Stimulated activated CD4-positive, alpha-beta T cell treated with anti-CD3 and anti-CD28 coated beads, Interleukin-4, amount 100 ng/mL, for 48 hours (primary cell): ENCODE results near the gene C19orf25.
A peak's percentile ranks its signal among the peaks of the same experiment; 100 is the strongest.

Source experiments
- DNase-seq, 2 donors: peaks; one replicate each; pipeline ENCODE4 v3.0.0-alpha.2; 2020; ENCODE audit warnings: low read depth in 2 of 2

The C19orf25 gene

DNA sequence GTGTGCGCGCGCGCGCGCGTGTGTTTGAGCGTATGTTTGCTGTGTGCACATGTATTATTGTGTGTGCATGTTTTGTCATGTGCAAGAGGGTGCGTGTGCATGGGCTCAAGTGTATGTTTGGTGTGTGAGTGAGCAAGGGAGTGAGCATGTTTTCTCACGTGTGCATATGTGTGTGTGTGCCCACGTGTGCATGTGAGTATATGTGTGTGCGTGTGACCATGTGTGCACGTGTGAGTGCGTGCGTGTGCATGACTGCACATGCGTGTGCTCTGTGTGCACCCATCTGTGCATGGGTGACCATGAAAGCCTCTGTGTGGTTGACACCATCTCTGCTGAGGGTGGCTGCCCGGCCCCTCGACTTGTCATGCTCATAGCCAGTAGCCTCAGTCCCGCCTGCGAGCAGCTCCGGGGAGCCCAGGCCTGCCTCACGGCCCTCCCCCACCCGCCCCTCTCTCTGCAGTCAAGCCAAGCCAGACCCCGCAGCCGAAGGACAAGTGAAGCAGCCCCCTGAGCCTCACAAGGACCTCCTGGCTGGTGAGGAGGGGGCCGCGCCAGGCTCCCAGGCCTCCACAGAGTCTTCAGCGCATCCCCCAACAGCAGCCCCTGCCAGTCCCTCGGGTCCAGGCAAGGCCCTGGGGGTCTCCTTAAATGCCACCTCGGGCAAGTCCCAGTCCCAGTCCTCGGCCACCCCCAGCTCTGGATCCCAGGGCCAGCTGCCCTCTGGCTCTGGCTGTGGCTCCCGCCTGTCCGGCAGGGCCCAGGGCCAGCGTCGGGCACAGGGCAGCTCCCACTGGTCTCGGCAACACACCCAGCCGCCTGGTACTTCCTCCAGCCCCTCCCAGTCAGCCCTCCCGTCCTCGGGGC, 17.9 kb upstream of the C19orf25 start:
- DNase-seq = no peak

DNA sequence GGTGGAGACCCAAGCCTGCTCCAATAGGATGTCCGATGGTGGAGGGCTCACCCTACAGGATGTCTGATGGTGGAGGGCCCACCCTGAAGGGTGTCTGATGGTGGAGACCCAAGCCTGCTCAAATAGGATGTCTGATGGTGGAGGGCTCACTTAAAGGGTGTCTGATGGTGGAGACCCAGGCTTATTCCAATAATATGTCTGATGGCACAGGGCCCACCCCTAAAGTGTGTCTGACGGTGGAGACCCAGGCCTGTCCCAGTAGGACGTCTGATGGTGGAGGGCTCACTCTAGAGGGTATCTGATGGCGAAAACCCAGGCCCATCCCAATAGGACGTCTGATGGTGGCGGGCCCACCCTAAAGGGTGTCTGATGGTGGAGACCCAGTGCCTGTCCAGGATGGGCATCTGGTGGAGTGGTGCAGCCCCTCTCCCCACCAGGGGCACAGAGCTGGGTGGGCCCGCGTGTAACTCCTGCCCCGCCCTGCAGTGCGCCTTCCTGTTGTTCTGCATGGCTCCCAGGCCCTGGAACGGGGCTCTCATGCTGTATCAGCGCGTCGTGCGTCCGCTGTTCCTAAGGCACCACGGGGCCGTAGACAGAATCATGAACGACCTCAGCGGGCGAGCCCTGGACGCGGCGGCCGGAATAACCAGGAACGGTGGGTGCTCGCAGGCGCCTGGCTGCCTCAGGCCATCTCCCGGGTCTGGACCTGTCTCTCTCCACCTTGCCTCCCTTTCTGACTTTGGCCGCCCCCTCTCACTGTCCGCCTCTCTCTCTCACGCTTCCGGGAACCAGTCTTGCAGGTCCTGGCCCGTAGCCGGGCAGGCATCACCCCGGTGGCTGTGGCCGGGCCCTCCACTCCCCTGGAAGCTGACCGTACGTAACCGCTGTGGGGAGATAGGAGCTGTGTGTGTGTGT, 17.0 kb upstream of the C19orf25 start:
- no peak for DNase-seq

DNA sequence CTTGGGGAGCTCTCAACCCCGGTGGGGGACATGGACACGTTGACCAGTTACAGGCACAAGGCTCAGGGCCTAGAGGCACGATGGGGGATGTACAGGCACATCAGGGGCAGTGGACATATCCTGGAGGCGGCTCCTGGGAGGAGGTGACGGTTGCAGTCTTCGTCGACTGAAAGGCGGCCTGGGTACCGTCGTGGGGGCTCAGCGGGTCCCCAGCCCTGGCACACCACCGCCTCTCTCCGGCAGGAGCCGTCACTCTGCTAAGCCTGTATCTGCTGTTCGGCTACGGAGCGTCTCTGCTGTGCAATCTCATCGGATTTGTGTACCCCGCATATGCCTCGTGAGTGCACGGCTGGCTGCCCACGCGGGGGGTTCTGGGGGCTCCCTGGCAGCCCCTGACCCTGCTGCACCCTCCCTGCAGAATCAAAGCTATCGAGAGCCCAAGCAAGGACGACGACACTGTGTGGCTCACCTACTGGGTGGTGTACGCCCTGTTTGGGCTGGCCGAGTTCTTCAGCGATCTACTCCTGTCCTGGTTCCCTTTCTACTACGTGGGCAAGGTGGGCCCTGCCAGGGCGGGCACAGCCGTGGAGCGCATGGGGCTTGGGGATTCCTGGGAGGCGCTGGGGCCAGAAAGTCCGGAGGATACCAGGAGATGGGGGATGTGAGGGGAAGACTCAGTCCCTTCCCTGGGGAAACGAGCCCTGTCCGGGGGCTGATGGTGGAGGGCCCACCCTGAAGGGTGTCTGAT, 16.2 kb upstream of the C19orf25 start:
- DNase-seq = no peak

DNA sequence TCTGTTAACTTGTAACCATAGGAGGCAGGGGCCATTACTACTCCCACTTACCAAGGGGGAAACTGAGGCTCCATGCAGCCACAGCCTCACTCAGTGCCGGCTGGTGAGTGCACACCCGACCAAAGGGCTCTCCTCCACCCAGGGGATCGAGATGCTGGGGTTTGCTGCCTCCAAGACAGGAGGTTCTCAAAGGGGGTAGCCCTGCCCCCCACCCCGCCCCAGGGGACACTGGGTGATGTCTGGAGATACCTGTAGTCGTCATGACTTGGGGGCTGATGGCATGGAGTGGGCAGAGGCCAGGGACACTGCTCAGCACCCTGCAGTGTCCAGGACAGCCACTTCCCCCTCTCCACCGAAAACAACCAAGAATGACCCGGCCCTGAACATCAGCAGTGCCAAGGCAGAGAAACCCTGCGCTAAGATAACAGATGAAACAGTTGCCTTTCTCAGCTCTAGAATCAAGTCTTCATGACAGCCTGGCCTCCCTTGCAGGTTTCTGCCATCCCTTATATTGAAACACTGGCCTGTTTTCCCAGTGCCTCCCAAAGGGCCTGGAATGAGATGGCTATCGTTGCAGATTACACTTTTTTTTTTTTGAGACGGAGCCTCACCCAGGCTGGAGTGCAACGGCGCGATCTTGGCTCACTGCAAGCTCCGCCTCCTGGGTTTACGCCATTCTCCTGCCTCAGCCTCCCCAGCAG, 15.2 kb upstream of the C19orf25 start:
- DNase-seq = no peak

DNA sequence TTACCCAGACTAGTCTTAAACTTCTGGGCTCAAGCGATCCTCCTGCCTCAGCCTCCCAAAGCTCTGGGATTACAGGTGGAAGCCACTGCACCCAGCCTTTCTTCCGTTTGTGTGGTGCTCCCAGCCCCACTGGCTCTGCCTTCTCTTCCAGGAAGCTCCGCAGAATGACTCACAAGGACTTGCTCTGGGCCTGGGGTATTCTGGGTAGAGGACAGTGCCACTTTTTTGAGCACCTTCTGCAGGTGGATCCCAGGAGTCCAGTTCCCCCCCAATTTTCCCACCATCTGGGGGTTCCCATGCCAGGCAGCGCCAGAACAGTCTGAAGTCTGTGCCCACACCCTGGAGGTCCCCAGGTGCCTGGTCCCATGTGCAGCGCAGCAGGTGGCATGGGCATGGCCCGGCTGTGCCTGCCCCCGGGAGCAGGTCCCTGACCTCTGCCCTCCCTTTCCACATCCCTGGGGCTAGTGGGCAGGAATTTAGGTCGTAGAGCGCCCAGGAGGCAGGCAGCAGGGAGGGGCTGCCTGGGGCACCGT, 13.5 kb upstream of the C19orf25 start:
- no peak for DNase-seq

DNA sequence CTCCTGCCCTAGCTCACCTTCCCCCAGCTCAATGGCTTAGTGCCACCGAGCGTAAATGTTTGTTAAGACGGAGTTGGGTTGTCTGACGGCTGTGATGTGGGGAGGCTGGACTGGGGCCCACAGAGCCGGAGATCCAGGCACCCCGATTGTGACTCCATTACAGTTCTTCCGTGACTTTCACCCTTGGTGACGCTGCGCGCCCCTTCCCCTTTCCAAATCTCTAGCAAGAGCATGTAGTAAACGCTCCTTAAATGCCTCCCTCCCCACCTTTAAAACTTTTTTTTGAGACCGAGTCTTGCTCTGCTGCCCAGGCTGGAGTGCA, 12.8 kb upstream of the C19orf25 start:
- no peak for DNase-seq

- no peak for DNase-seq
Observed at GRCh38 chr19:1491114-1491848, 12.3 kb upstream of the C19orf25 start, which contains the start of gene REEP6. Gene REEP6 (plus strand): TSS chr19:1491181. CDS start chr19:1491270, 89 bp downstream.

- peak; percentile 96 to 99 for DNase-seq
Observed at GRCh38 chr19:1490311-1491113, 11.5 kb upstream of the C19orf25 start, which contains the start of gene PCSK4. Gene PCSK4 (minus strand): TSS chr19:1490350. CDS start chr19:1490346, 4 bp downstream.

- no peak for DNase-seq
Observed at GRCh38 chr19:1489463-1490310, 10.7 kb upstream of the C19orf25 start.

GRCh38 chr19:1488282-1488601, 9.2 kb upstream of the C19orf25 start:
- no peak for DNase-seq

- DNase-seq = no peak
Observed at GRCh38 chr19:1487576-1488281, 8.7 kb upstream of the C19orf25 start.

DNA sequence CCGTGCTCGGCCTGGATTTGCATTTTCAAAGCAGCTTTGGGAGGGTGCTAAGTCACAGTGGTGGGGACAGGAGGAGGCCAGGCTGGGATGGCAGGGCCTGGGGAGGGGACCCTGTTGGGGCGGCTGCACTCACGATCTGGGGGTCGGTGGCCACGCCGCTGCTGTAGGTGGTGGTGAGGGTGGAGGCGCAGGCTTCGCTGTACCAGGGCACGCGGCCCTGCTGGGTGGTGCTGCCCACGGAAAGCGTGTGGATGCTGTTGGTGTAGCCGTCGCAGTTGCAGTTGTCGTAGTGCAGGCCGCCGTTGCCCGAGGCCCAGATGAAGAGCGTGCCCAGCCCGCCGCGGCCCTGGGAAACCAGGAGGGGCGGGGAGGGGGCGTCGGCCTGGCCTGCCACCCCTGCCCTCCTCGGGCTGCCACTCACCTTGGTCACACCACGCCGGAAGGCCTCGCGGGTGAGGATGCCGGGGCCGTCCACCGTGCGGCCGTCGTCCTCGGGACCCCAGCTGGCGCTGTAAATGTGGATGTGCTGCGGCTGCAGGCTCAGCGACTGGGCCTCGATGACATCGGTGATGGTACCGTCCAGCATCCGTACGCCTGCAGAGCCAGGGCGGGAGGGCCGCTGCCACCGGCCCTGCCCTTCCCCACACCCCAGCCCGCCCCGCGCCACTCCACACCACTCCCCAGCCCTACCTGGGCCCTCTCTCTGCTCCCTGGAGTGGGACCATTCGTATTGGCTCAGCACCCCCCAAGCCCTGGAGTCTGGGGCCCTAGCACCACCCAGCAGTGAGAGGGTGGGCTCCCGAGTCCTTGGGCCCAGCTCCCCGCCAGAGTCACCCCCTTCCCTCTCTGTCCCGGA, 7.9 kb upstream of the C19orf25 start:
- DNase-seq = no peak

DNA sequence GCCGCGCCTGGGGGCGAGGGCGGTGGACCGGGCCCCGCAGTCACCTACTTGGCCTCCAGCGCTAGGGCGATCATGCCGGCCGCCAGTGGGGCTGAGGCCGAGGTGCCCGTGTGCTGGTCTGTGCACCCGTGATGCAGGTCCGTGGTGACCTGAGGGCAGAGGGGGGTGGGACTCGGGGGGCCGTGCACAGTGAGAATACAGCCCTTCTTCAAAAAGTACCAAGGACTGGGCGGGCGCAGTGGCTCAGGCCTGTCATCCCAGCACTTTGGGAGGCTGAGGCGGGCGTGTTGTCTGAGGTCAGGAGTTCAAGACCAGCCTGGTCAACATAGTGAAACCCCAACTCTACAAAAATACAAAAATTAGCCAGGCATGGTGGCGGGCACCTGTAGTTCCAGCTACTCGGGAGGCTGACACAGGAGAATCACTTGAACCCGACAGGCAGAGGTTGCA, 5.0 kb upstream of the C19orf25 start:
- DNase-seq = no peak

DNA sequence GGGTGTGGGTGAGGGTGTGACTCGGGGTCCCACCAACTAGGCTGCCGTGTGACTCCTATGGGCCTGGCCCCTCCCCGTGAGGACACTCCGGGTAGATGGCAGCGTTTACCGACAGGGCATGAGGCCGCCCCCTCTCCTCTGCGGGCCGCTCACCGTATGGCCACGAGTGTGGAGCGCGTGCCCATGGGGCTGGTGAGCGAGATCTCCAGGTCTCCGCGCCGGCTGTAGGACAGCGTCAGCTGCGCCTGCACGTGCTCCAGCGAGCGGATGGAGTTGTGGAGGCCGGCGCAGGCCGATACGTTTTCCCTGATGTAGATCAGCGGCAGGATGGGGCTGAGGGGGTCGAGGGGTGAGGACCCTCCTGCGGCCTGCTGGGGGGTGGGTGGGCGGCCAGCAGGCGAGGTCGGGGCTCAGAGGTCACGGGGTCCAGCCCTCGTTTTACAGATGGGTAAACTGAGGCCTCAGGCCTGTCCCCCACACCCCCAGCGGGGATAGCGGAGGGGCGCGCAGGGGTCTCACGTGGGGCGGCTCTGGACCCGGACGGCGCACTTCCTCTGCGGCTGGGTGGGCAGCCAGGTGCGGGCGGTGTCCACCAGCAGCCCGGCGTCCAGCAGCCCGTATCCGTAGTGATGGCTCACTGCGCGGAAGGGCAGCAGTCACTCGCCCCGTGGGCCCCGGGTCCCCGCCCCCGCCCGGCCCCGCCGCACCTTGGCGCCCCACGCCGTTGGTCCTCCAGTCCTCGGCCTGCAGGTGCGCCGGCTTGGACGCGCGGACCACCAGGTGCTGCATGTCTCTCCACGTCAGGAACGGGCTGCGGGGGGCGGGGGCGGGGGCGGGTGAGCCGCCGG, 4.3 kb upstream of the C19orf25 start:
- DNase-seq = no peak

- no peak for DNase-seq
Observed at GRCh38 chr19:1482361-1483130, 3.5 kb upstream of the C19orf25 start.
